Measurements from ENCODE around the gene CGN.

Gene CGN

DNA sequence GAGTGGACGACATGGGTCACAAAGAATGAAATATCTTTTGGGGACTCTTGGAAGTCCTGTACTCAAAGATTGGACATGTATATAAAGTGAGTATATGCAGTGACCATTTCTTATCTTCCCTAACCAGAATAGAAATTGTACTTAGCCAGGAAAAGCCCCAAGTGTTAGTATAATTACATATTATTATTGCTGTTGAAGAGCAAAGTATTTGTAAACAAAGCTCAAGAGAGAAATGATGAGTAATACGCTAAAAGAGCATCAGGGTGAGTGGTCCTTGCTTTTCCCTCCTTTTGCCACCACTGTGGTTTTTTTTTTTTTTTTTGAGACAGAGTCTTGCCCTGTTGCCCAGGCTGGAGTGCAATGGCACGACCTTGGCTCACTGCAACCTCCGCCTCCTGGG is 6.4 kb upstream of the CGN start:
- no peak for DNase-seq (ENCODE audit: low read depth in 2 of 2)
- TF ChIP-seq, protein P1, sequence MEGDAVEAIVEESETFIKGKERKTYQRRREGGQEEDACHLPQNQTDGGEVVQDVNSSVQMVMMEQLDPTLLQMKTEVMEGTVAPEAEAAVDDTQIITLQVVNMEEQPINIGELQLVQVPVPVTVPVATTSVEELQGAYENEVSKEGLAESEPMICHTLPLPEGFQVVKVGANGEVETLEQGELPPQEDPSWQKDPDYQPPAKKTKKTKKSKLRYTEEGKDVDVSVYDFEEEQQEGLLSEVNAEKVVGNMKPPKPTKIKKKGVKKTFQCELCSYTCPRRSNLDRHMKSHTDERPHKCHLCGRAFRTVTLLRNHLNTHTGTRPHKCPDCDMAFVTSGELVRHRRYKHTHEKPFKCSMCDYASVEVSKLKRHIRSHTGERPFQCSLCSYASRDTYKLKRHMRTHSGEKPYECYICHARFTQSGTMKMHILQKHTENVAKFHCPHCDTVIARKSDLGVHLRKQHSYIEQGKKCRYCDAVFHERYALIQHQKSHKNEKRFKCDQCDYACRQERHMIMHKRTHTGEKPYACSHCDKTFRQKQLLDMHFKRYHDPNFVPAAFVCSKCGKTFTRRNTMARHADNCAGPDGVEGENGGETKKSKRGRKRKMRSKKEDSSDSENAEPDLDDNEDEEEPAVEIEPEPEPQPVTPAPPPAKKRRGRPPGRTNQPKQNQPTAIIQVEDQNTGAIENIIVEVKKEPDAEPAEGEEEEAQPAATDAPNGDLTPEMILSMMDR (IDR thresholded peaks at IDR 0.05; ENCODE audit: low read depth, low read length): no peak
- no peak overlapping the region for H3K4me3 ChIP-seq (replicated peaks in 1 of 2; ENCODE audit: low read depth in 2 of 2, low read length in 2 of 2)

DNA sequence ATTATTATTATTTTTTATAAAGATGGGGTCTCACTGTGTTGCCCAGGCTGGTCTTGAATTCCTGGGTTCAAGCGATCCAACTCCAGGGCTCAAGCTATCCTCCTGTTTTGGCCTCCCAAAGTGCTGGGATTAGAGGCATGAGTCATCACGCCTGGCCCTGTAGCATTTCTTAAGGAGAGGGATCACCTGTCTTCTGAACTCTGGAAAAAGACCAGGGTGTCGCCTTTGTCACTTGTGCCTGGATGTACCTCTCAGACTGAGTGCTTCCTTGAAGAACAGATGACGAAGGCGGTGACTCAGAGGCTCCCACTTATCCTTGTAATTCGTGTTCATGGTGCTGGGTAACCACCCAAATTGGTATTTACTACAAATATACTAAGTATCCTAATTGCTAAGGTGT is 2.4 kb upstream of the CGN start:
- TF ChIP-seq, protein P1 (IDR thresholded peaks at IDR 0.05; ENCODE audit: low read depth, low read length): no peak
- no peak overlapping the region for H3K4me3 ChIP-seq (replicated peaks in 1 of 2; ENCODE audit: low read depth in 2 of 2, low read length in 2 of 2)
- no peak for DNase-seq (ENCODE audit: low read depth in 2 of 2)

DNA sequence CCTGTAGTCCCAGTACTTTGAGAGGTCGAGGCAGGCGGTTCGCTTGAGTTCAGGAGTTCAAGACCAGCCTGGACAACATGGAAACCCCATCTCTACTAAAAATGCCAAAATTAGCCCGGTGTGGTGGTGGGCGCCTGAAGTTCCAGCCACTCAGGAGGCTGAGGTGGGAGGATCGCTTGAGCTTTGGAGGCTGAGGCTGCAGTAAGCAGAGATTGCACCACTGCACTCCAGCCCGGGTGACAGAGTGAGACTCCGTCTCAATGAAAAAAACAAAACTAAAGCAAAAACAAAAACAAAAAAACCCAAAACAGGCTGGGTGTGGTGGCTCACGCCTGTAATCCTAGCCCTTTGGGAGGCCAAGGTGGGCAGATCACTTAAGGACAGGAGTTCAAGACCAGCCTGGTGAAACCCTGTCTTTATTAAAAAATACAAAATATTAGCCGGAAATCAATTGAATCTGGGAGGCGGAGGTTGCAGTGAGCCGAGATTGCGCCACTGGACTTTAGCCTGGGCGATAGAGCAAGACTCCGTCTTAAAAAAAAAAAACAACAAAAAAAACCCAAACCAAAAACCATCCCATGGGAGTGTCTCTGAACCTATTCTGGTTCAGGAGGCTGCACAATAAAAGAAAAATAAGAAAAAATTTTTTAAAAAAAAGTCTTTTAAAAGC is 1.7 kb upstream of the CGN start:
- DNase-seq (ENCODE audit: low read depth in 2 of 2): no peak
- TF ChIP-seq, protein P1 (IDR thresholded peaks at IDR 0.05; ENCODE audit: low read depth, low read length): no peak
- no peak overlapping the region for H3K4me3 ChIP-seq (replicated peaks in 1 of 2; ENCODE audit: low read depth in 2 of 2, low read length in 2 of 2)

DNA sequence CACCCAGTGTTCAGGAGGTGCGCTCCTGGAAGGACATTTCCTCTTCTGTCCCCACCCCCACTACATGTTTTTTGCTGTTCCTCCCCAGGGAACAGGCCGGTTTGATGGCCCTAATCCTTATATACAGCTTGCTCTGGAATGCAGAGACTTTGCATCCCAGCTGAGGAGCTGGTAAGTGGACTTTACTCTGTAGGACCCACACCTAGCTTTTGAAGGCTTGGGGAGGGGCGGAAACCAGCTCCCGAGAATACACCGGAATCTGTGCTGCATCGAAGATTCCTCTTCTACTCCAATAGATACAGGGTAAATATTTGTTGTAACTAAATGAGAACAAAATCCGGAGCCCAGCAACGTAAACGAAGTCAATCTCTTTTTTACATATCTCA is 1.2 kb upstream of the CGN start:
- no peak overlapping the region for H3K4me3 ChIP-seq (replicated peaks in 1 of 2; ENCODE audit: low read depth in 2 of 2, low read length in 2 of 2)

DNA sequence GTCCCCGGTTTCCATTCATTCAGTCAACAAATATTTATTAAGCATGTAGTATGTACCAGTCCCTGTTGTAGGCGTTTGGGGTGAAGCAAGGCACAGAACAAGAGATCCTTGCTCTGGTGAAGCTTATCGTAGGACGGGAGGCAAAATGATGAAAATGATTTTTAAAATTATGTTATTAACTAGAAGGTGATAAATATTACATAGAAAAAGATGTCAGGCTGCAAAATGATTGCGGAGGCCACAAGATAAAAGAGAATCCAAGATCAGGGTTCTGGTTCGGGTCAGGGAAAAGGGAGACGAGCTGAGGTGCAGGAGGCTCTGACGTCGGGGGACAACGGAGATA is 602 bp upstream of the CGN start:
- TF ChIP-seq, protein P1 (IDR thresholded peaks at IDR 0.05; ENCODE audit: low read depth, low read length): no peak
- H3K4me3 ChIP-seq (replicated peaks in 1 of 2; ENCODE audit: low read depth in 2 of 2, low read length in 2 of 2): peak overlapping the region; percentile 53 to 60
- no peak for DNase-seq (ENCODE audit: low read depth in 2 of 2)

More for the DNA sequence above, 1.2 kb upstream of the CGN start:
- TF ChIP-seq, protein P1 (IDR thresholded peaks at IDR 0.05; ENCODE audit: low read depth, low read length): no peak
- no peak for DNase-seq (ENCODE audit: low read depth in 2 of 2)

DNA sequence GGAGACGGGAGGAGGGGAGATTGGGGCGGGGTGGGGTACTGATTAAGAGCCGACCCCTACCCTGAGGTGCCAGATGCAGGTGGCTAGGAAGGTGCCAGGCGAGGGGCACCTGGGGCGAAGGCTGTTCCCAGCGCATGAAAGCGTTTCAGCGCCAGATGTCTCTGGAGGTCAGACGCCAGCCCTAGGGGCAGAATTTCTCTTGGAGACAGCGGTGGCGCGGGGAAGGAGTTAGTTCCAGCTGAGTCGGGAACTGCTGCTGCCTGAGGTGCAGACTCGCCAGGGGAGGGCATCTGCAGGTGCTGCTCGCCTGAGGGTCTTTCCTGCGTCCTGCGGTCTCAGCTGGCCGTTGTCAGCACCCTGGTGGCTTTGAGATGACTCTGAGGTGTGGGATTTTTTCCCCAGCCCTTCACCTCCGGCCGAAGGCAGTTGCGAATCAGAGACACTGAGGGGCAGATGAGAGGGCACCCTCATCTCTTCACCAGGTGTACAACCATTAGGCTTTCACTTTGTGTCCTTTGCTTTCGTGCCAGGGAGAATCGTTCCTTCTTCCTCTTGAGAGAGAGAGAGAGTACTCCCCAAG is 539 bp downstream of the CGN start:
- TF ChIP-seq, protein P1 (IDR thresholded peaks at IDR 0.05; ENCODE audit: low read depth, low read length): no peak
- no peak for DNase-seq (ENCODE audit: low read depth in 2 of 2)
- H3K4me3 ChIP-seq (replicated peaks in 1 of 2; ENCODE audit: low read depth in 2 of 2, low read length in 2 of 2): peak overlapping the region; percentile 53 to 60

DNA sequence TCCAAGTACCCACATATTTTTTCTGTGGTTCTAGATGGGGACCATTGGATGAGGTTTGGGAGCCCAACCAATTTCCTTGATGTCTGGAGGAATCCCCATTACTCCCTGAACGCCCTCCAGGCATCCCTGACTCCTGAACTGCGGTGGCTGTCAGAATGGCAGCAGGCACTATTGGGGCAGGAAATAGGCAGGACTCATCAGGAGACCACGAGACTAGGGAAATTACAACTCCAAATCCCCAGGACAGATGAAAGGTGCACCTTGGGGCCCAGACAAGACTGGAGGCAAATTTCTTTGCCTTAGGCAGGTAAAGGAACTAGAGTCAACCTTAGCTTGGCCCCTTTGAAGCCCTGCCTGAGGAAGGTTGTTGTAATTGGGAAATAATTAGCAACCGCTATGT is 1.1 kb downstream of the CGN start:
- DNase-seq (ENCODE audit: low read depth in 2 of 2): no peak
- TF ChIP-seq, protein P1 (IDR thresholded peaks at IDR 0.05; ENCODE audit: low read depth, low read length): no peak
- H3K4me3 ChIP-seq (replicated peaks in 1 of 2; ENCODE audit: low read depth in 2 of 2, low read length in 2 of 2): no peak overlapping the region

Data from cardiac fibroblast (primary cell).